Fibroblast of villous mesenchyme (primary cell): ENCODE results near the gene MSX2. TPM values are rescaled to one million over a fixed set of nuclear protein-coding genes. Genes with fewer than 3 reads are reported as not detected.
A peak's percentile ranks its signal among the peaks of the same experiment; 100 is the strongest.

Source experiments
- DNase-seq: peaks from one replicate; pipeline ENCODE4 v3.0.0-alpha.2; 2010; ENCODE audit warnings: low read depth
- H3K4me3 ChIP-seq: 2 replicates; pipeline ENCODE4 v1.5.1; 2011; ENCODE audit warnings: low read depth, mild to moderate bottlenecking, low read length
- CTCF ChIP-seq: IDR thresholded peaks from 2 replicates; pipeline ENCODE4 v1.5.1; 2012; ENCODE audit warnings: low read depth, mild to moderate bottlenecking, low read length; ENCODE audit not compliant: insufficient read depth
- total RNA-seq: library from RNA; depleted of rRNA; stranded (reverse); fragments of >200 nt; gene quantifications from 2 replicates; pipeline ENCODE4 v1.2.3, GENCODE V29; 2012

The MSX2 gene
- total RNA-seq, 1 donor = 0.43 TPM

- DNase-seq = peak; percentile 42
- TF ChIP-seq CTCF = no peak
- H3K4me3 ChIP-seq = no peak overlapping the region
Observed at GRCh38 chr5:174727794-174728680, 3.7 kb downstream of the MSX2 start.

- no peak for DNase-seq
- H3K4me3 ChIP-seq = no peak overlapping the region
- TF ChIP-seq CTCF = no peak
Observed at GRCh38 chr5:174729075-174729680, 4.8 kb downstream of the MSX2 start.

- DNase-seq = no peak
- no peak for TF ChIP-seq CTCF
- no peak overlapping the region for H3K4me3 ChIP-seq
Observed at GRCh38 chr5:174731214-174732035, 7.0 kb downstream of the MSX2 start.

GRCh38 chr5:174732036-174733020, 7.9 kb downstream of the MSX2 start:
- H3K4me3 ChIP-seq = no peak overlapping the region
- DNase-seq = no peak
- no peak for TF ChIP-seq CTCF

GRCh38 chr5:174733091-174733690, 8.8 kb downstream of the MSX2 start:
- no peak for DNase-seq
- no peak overlapping the region for H3K4me3 ChIP-seq
- no peak for TF ChIP-seq CTCF
